ENCODE results near the gene MS4A6A. TPM values are rescaled to one million over a fixed set of nuclear protein-coding genes. Genes with fewer than 3 reads are reported as not detected.

Gene MS4A6A
- total RNA-seq, 1 experiment from 2014 or later, result not detected

GRCh38 chr11:60164550-60165075 lies 18.3 kb downstream of the MS4A6A start:
- Histone ChIP-seq H4K20me1 (ENCODE audit: control insufficient read depth, insufficient read depth, insufficient read length) (no peaks in the 10 kb centered on the region), H3K27me3 (ENCODE audit: insufficient read depth, low read length) (no peaks in the 10 kb centered on the region), H2BK5ac (ENCODE audit: insufficient read length, low read length) (no peak overlapping the region), H4K91ac (ENCODE audit: insufficient read length, low read depth, low read length) (no peak overlapping the region), H2BK15ac (ENCODE audit: low read depth, low read length) (no peak overlapping the region), H3K79me1 (ENCODE audit: insufficient read depth, low read depth, low read length, poor library complexity, severe bottlenecking) (no peaks in the 10 kb centered on the region), H3K27ac (ENCODE audit: insufficient read length, low read depth, low read length) (no peak overlapping the region), H3K4me1 (ENCODE audit: insufficient read depth, low read length) (no peaks in the 10 kb centered on the region), H4K5ac (ENCODE audit: insufficient read length, low read depth, low read length) (no peak overlapping the region), H3K9me3 (ENCODE audit: control insufficient read depth, low read depth, low read length) (peaks cover 15% of the 10 kb centered on the region), H3K79me2 (ENCODE audit: insufficient read depth, low read length) (no peaks in the 10 kb centered on the region), H2BK12ac (ENCODE audit: insufficient read length, low read depth, low read length) (no peak overlapping the region), H3K23ac (ENCODE audit: insufficient read length, low read depth, low read length) (no peak overlapping the region), H3K9ac (ENCODE audit: extremely low read depth, insufficient read length, low read length) (no peak overlapping the region), H2AFZ (ENCODE audit: low read length) (no peak overlapping the region), H2AK5ac (ENCODE audit: insufficient read length, low read length) (no peak overlapping the region), H3K4ac (ENCODE audit: low read depth, low read length) (no peak overlapping the region), H3K4me2 (ENCODE audit: insufficient read depth, insufficient read length, low read length) (no peak overlapping the region), H3K56ac (ENCODE audit: insufficient read length, low read depth, low read length) (no peak overlapping the region), H3K14ac (ENCODE audit: insufficient read depth, low read length) (no peak overlapping the region), H2BK120ac (ENCODE audit: low read depth, low read length, poor library complexity, severe bottlenecking) (no peak overlapping the region), H3T11ph (ENCODE audit: low read length) (no peak overlapping the region), H4K8ac (replicated peaks; ENCODE audit: insufficient read length, low read depth, low read length) (no peak overlapping the region), H3K23me2 (ENCODE audit: insufficient read length, low read depth, low read length, poor library complexity, severe bottlenecking) (no peaks in the 10 kb centered on the region), H2BK20ac (ENCODE audit: low read depth, low read length, poor library complexity, severe bottlenecking) (no peak overlapping the region), H3K18ac (ENCODE audit: insufficient read length, low read depth, low read length) (no peak overlapping the region)
- H3K9me3 Mint-ChIP-seq, result peaks cover 39 to 40% of the 10 kb centered on the region in 2 experiments
- no peak overlapping the region for H3K27ac Mint-ChIP-seq
- no peak for TF ChIP-seq CTCF (conservative IDR thresholded peaks at IDR 0.05)
- no peaks in the 10 kb centered on the region for H3K4me1 Mint-ChIP-seq
- whole genome bisulfite sequencing (ENCODE audit: extremely low coverage, insufficient read length, low lambda C conversion rate), result no CpG with 5 or more reads among the region's 1 CpG
- H3K4me3 Mint-ChIP-seq, result no peak overlapping the region
- no peak for DNase-seq
- H3K27me3 Mint-ChIP-seq (ENCODE audit: low read depth), result no peaks in the 10 kb centered on the region; the same call in 1 of the 2 replicates
- peaks cover 14 to 26% (median 16%) of the 10 kb centered on the region in 3 experiments for H3K36me3 Mint-ChIP-seq (ENCODE audit: insufficient read depth in 1 of 3, low read depth in 3 of 3)
